D721Med (cell line): ENCODE results near the gene UQCR11.

ENCODE experiments used
- DNase-seq: peaks from one replicate; pipeline ENCODE4 v3.0.0; 2011; ENCODE audit warnings: low spot score; ENCODE audit not compliant: insufficient read length
- FAIRE-seq: peaks from 2 replicates; lab custom pipeline; 2011; peaks lifted over from hg19 to GRCh38; lab: Jason Lieb, UNC
- TF ChIP-seq, protein P1 (sequence below): IDR thresholded peaks from 2 replicates; pipeline ENCODE4 v1.5.1; 2012; ENCODE audit warnings: mild to moderate bottlenecking, control low read depth; ENCODE audit not compliant: insufficient read depth; ENCODE audit errors: missing control alignments

Gene UQCR11

GRCh38 chr19:1634242-1634937, 29.1 kb upstream of the UQCR11 start:
- TF ChIP-seq, protein P1, sequence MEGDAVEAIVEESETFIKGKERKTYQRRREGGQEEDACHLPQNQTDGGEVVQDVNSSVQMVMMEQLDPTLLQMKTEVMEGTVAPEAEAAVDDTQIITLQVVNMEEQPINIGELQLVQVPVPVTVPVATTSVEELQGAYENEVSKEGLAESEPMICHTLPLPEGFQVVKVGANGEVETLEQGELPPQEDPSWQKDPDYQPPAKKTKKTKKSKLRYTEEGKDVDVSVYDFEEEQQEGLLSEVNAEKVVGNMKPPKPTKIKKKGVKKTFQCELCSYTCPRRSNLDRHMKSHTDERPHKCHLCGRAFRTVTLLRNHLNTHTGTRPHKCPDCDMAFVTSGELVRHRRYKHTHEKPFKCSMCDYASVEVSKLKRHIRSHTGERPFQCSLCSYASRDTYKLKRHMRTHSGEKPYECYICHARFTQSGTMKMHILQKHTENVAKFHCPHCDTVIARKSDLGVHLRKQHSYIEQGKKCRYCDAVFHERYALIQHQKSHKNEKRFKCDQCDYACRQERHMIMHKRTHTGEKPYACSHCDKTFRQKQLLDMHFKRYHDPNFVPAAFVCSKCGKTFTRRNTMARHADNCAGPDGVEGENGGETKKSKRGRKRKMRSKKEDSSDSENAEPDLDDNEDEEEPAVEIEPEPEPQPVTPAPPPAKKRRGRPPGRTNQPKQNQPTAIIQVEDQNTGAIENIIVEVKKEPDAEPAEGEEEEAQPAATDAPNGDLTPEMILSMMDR: no peak
- DNase-seq (no peak), FAIRE-seq (no peak)

- TF ChIP-seq, protein P1: no peak
- no peak for DNase-seq
- no peak for FAIRE-seq
Observed at GRCh38 chr19:1633269-1633826, 28.1 kb upstream of the UQCR11 start.

GRCh38 chr19:1632462-1633268, 27.4 kb upstream of the UQCR11 start:
- no peak for DNase-seq
- TF ChIP-seq, protein P1: no peak
- FAIRE-seq: no peak

DNA sequence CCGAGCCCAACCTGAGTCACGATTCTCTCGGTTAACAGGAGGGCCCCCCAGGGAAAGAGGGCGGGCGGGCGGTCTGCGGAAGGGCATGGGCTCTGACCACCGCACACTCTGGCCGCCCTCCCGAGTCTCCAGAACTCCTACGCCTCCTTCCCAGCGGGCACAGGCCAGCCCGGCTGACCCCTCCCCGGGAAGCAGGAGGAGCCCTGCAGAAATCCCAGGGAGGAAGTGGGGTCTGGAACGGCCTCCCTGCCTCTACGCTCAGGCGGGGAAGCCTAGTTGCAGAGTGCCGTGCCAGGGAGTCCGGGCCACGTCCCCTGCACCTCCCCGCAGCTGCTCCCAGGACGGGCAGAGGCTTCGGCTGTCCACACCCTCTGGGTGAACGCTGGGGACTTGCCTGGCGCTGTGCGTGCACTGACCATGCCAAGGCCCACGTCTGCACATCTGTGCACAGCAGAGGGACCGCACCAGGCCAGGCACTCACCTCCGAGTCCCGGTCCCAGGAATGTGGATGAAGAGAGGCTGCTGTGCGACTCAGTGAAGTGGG, 26.4 kb upstream of the UQCR11 start:
- no peak for FAIRE-seq

GRCh38 chr19:1630811-1631210, 25.5 kb upstream of the UQCR11 start:
- FAIRE-seq (no peak), DNase-seq (no peak)
- TF ChIP-seq, protein P1: no peak

More for the DNA sequence above, 26.4 kb upstream of the UQCR11 start:
- TF ChIP-seq, protein P1: no peak
- DNase-seq: no peak

- DNase-seq (no peak), FAIRE-seq (no peak)
- TF ChIP-seq, protein P1: no peak
Observed at GRCh38 chr19:1630012-1630411, 24.8 kb upstream of the UQCR11 start.
